ENCODE results near the gene MSANTD1.

MSANTD1 gene

DNA sequence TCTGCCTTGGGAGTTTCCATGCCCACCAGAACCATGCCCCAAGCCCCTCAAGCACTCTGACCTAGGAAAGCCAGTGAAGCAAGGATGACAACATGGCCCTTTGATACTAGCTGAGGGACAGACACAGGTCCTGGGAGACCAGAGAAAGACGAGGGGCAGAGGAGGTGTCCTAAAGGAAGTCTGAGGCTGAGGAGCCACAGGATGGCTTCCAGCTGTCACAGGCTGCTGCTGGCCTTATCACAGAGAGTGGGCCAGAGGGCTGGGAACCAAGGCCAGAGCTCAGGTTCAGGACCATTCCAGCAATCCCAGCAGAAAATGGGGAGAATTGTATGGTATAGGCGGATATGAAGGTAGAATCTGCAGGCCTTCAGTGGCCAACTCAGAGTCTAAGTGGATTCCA, 31.7 kb upstream of the MSANTD1 start:
- DNase-seq, result no peak

DNA sequence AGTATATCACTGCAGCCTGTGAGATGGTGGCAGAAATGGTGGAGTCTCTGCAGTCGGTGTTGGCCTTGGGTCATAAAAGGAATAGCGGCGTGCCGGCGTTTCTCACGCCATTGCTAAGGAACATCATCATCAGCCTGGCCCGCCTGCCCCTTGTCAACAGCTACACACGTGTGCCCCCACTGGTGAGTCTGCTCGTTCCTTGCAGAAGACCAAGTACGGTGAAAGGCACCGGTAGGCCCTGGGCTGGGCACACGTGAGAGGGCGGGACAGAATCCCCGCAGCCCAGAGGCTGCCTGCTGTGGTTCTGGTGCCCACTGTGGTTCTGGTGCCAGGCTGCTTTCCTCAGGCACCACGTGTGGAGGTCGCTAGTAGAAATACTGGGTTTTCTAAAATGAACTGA, 31.2 kb upstream of the MSANTD1 start:
- no peak for DNase-seq

- DNase-seq, result no peak
Measured at GRCh38 chr4:3218824-3219760, 29.9 kb upstream of the MSANTD1 start.

DNA sequence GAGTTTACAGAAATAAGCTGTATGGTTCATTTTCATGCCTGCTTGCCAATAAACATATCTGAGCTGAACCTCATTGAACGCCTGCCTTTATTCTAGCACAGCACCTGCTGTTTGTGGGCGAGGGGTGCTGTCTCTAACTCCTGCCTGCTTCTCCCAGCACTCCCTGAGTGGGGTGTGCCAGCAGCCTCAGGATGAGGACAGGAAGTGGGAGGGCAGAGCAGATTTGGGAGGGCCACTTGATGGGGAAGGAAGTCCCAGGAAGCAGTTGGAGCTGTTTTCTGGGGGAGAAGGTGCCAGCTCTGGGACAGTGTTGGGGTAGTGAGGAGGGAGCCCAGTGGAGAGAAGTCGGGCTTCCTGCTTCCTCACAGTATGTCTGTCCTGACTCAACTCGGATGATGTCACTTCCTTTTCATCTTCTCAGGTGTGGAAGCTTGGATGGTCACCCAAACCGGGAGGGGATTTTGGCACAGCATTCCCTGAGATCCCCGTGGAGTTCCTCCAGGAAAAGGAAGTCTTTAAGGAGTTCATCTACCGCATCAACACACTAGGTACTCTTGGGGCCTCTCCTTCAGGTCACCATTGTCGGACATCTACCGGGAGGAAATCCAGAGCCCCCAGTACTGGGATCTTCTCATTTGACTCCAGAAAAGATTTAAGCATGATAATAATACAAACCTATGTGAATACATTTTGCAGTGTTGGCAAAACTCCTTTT, 29.0 kb upstream of the MSANTD1 start:
- DNase-seq, result no peak

DNA sequence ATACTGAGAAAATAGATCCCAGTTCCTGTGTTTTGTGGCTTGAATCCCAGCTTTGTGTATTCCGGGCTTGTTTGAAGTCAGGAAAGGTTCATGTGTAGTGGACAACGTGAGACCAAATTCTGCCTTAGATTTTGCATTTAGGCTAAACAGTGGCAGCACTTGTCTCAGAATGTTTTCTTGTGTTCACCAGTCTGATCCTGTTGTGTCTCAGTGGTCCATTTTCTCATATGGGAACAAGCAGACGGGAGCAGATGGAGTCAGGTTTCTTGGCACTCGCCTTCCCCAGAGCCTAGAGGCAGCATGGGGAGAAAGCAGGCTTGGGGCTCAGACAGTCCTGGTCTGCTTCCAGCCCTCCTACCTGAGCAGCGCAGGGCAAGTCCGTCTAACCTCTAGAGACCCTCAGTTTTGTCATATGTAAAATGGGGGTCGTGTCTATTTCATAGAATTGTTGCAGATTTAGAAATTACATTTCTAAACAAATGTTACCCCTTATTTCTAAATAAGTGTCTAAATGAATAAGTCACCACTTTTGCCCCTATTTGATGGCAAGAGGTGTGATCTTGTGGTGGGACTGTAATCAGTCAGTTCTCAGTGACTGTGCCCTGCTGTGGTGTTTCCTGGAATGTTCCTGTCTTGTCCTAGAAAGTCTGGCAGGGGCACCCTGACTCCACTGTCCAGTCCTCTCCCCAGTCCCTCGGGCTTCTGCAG, 28.3 kb upstream of the MSANTD1 start:
- no peak for DNase-seq

DNA sequence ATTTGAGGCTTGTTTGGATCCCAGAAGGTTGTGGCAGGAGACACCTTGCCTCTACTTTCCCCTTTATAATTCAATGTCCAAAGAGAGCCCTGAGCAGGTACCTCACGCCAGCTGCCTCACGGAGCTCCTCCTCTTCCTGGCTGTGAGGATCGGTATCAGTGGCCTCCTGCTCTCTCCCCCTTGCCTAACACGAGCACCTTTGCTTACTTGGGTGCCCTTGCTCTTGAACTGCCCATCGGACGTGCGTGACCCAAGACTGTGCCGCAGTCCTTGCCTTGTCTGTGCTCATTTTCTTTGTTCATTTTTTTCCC, 27.8 kb upstream of the MSANTD1 start:
- no peak for DNase-seq

- DNase-seq, result no peak
Measured at GRCh38 chr4:3221996-3222395, 27.0 kb upstream of the MSANTD1 start.

GRCh38 chr4:3223346-3223745, 25.6 kb upstream of the MSANTD1 start:
- DNase-seq, result no peak

GRCh38 chr4:3223956-3224748, 24.8 kb upstream of the MSANTD1 start:
- no peak for DNase-seq

DNA sequence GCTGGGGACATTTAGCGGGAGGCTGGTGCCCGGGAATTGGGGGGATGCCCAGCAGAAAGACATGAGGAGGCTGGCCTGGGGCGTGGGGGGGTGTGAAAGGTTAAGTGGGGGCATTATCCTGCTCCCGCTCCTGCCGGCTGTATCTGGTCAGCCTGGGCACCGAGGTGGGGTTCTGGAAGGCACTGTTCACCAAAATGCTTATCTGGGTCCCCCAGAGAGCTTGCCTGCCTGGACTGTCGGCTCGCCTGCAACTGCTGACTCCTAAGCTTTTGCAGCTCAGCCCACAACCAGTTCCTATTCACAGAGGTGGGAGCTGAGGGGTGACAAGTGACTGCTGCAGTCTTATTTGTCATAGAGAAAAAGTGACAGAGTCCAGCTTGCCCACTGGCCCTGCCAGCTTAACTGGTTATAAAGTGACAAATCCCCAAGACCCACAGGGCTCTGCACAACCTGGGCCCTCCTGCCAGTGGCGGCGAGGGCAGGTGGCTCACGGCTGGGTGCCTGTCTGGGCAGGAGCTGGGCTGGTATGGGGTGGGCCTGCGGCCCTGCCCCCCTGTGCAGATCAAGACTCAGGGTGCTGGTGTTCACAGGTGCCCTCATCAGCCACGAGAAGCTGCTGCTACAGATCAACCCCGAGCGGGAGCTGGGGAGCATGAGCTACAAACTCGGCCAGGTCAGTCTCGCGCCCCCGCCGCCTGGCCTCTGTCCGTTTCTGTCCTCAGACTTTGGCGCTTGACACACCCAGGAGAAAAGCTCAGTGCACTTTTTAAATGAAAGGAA, 23.7 kb upstream of the MSANTD1 start:
- DNase-seq, result no peak

DNA sequence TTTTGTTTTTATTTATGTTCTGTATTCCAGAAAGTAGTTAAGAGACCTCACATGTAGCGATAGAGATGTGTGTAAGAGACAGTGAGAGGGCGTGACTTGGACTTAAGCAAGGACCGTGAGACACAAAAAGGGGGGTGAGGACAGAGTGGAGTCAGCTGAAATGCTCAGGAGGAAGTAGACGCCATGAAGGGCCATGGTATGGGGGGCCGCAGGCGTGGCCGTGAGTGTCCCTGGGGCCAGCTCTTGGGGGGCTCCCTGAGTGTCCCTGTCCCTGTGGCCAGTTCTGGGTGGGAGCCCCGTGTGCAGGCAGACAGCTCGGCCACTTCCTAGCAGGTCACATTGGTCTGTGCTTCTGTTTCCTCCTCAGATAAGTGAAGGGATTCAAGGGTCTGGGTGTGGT, 23.0 kb upstream of the MSANTD1 start:
- DNase-seq, result no peak

- no peak for DNase-seq
Measured at GRCh38 chr4:3226467-3226866, 22.5 kb upstream of the MSANTD1 start.

- DNase-seq, result no peak
Measured at GRCh38 chr4:3226944-3227343, 22.0 kb upstream of the MSANTD1 start.

GRCh38 chr4:3227878-3228675, 20.9 kb upstream of the MSANTD1 start:
- DNase-seq, result no peak

- DNase-seq, result no peak
Measured at GRCh38 chr4:3228881-3229280, 20.1 kb upstream of the MSANTD1 start.

- DNase-seq, result no peak
Measured at GRCh38 chr4:3229328-3229727, 19.6 kb upstream of the MSANTD1 start.

DNA sequence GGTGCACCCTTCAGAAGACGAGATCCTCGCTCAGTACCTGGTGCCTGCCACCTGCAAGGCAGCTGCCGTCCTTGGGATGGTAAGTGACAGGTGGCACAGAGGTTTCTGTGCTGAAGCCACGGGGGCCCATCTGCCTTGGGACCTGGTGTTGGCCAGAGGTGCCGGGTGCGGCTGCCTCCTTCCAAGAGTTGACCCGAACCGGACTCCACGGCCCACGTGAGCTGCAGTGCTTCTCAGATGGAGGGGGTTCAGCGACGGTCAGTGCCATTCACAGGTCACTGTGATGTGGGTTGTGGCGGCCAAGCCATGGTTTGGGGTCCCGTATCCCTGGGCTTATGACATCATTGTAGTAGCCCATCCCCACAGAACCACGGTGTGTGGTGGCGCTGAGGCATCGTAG, 19.0 kb upstream of the MSANTD1 start:
- DNase-seq, result no peak

DNA sequence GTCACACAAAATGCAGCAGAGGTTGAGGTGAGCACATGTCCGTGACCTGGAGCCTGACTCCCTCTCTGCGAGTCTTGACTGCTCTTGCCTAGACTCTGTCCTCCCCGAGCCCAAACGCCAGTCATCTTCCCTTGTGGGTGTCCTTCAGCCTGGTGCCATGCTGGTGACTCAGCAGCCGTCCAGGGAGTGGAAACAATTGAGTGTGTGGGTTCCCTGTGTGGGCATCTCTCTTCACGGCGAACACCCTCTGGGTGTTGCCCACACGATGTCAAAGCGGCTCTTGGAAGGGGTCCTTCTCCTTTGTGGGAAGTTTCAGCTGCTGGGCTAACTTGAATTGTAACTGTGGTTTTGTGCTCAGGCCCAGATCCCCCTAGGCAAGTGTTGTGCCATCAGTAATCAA, 17.5 kb upstream of the MSANTD1 start:
- DNase-seq, result no peak

DNA sequence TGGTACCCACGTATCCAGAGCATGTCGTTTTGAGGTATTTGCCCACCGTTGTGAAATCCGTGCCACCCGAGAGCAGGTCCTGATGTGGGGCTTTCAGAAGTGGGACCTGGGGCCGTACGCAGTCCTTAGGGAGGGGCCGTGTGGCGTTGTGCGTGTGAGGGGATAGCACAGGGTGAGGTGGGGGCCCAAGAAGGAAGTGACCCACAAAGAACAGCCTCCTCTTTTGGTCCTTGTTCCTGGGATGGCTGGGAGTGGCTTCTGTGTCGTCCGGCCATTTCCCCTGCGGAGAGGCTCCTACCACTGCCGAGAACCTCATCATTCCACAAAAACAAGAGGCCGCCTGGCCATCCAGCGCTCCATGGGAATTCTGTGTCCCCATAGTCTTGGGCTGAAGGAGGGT, 17.0 kb upstream of the MSANTD1 start:
- DNase-seq, result no peak

GRCh38 chr4:3232871-3233271, 16.1 kb upstream of the MSANTD1 start:
- DNase-seq, result no peak

GRCh38 chr4:3233391-3234071, 15.4 kb upstream of the MSANTD1 start:
- DNase-seq, result no peak
